Subcutaneous adipose tissue (tissue), 4 donors: ENCODE data around the gene ERVFRD-1. TPM values are rescaled to one million over a fixed set of nuclear protein-coding genes. Genes with fewer than 3 reads are reported as not detected.

Experiments used
- CTCF ChIP-seq: fragments of 450-650 bp; IDR thresholded peaks from one replicate; pipeline ENCODE4 v1.5.1; 2016; ENCODE audit warnings: low read depth, mild to moderate bottlenecking, control low read depth, antibody characterized with exemption, moderate library complexity
- total RNA-seq, 4 donors: library from RNA; depleted of rRNA; stranded (reverse); fragments of >200 nt; gene quantifications; one replicate each; pipeline ENCODE4 v1.1.0, GENCODE V29; 2016

Gene ERVFRD-1
- total RNA-seq, 4 donors from 2014 or later = 0.17 to 0.65 (median 0.44) TPM; not detected in 1

GRCh38 chr6:11108726-11109125 lies 2.8 kb downstream of the ERVFRD-1 start:
- TF ChIP-seq CTCF = no peak

GRCh38 chr6:11103065-11103464 lies 8.5 kb downstream of the ERVFRD-1 start:
- no peak for TF ChIP-seq CTCF

GRCh38 chr6:11101417-11101816 lies 10.1 kb downstream of the ERVFRD-1 start:
- TF ChIP-seq CTCF = no peak

GRCh38 chr6:11098004-11098403 lies 13.5 kb downstream of the ERVFRD-1 start:
- TF ChIP-seq CTCF = no peak

GRCh38 chr6:11097476-11097875 lies 14.0 kb downstream of the ERVFRD-1 start:
- TF ChIP-seq CTCF = no peak

- TF ChIP-seq CTCF = no peak
Measured at GRCh38 chr6:11096109-11096508, 15.4 kb downstream of the ERVFRD-1 start.

- TF ChIP-seq CTCF = no peak
Measured at GRCh38 chr6:11094941-11095340, 16.6 kb downstream of the ERVFRD-1 start.

- no peak for TF ChIP-seq CTCF
Measured at GRCh38 chr6:11094411-11094851, 17.1 kb downstream of the ERVFRD-1 start.
